Thyroid gland (tissue), 4 donors: ENCODE measurements around the gene GID4. TPM values are rescaled to one million over a fixed set of nuclear protein-coding genes. Genes with fewer than 3 reads are reported as not detected.
A peak's percentile ranks its signal among the peaks of the same experiment; 100 is the strongest.

Experiments
- DNase-seq, 2 donors: peaks; one replicate each; pipeline ENCODE4 v3.0.0-alpha.2; 2019
- H3K27ac ChIP-seq, 3 donors: fragments of 200-600 bp; sonication (generic); 1 replicate in 2 of 3; 2 replicates in 1 of 3; pipeline ENCODE4 v1.5.1; 2016 to 2019; ENCODE audit warnings: mild to moderate bottlenecking in 1 of 3, moderate library complexity in 1 of 3
- H3K27me3 ChIP-seq: fragments of 200-600 bp; sonication (generic); one replicate; pipeline ENCODE4 v1.5.1; 2019
- H3K36me3 ChIP-seq, 2 donors: fragments of 200-600 bp; sonication (generic); one replicate each; pipeline ENCODE4 v1.5.1; 2016 to 2019
- H3K4me1 ChIP-seq, 2 donors: fragments of 200-600 bp; sonication (generic); one replicate each; pipeline ENCODE4 v1.5.1; 2017 to 2019
- H3K4me3 ChIP-seq, 3 donors: fragments of 200-600 bp; sonication (generic); replicated peaks in 1 of 3; 1 replicate in 2 of 3; 2 replicates in 1 of 3; pipeline ENCODE4 v1.5.1; 2016; ENCODE audit warnings: mild to moderate bottlenecking in 1 of 3
- H3K9me3 ChIP-seq: fragments of 200-600 bp; sonication (generic); one replicate; pipeline ENCODE4 v1.5.1; 2017
- POLR2A ChIP-seq, 2 donors: fragments of 450-650 bp; IDR thresholded peaks; one replicate each; pipeline ENCODE4 v1.6.1; 2017; ENCODE audit warnings: antibody characterized with exemption in 2 of 2, mild to moderate bottlenecking in 2 of 2, moderate library complexity in 1 of 2
- WGBS, 2 donors: methylation state at CpG; one replicate each; pipeline ENCODE4 v1.1.5; 2017; 5-methylcytosine and 5-hydroxymethylcytosine counted together
- intact Hi-C: fragments of 100-400 bp; cut with DNase I; formaldehyde crosslinking; loops from one replicate; pipeline ENCODE4 v1.15.1; 2023
- total RNA-seq, 4 donors: library from RNA; depleted of rRNA; stranded (reverse); fragments of >200 nt; gene quantifications; one replicate each; pipeline ENCODE4 v1.2.3, GENCODE V29; 2016
- TF ChIP-seq, protein P1 (sequence below), 6 experiments: fragments of 200-600 bp in 3 of 6; fragments of 450-650 bp in 3 of 6; sonication (generic) in 3 of 6; IDR thresholded peaks; one replicate each; pipeline ENCODE4 v1.5.1; 2016 to 2019; ENCODE audit warnings: antibody characterized with exemption in 6 of 6, mild to moderate bottlenecking in 2 of 6, inconsistent platforms in 1 of 6, moderate library complexity in 1 of 6

The GID4 gene
- total RNA-seq, 4 donors from 2014 or later: 12.6 to 16.8 (median 13.5) TPM

DNA sequence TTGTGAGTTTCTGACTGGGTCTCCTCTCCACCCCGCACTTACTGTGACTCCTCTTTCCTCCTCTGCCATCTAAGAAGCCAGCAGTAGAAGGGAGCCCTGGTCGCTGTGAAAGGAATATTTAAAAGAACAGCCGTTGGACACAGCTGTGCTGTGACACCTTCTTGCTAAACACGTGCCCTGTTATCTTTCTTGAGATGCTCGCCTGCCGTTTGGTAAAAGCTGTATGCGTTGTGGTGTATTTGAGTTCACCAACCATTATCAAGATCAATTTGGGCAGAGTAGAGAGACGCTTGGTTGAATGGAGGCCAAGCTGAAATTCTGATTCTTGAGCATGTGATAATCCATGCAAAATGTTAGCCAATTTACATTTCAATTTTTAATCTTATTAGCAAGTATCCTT is 3.8 kb downstream of the GID4 start:
- DNase-seq: no peak
- no peaks in the 10 kb centered on the region for H3K27me3 ChIP-seq
- H3K27ac ChIP-seq: no peak overlapping the region
- H3K36me3 ChIP-seq: peaks cover 4 to 5% of the 10 kb centered on the region in 2 donors
- no peak for TF ChIP-seq POLR2A (IDR thresholded peaks at IDR 0.05)
- TF ChIP-seq, protein P1, sequence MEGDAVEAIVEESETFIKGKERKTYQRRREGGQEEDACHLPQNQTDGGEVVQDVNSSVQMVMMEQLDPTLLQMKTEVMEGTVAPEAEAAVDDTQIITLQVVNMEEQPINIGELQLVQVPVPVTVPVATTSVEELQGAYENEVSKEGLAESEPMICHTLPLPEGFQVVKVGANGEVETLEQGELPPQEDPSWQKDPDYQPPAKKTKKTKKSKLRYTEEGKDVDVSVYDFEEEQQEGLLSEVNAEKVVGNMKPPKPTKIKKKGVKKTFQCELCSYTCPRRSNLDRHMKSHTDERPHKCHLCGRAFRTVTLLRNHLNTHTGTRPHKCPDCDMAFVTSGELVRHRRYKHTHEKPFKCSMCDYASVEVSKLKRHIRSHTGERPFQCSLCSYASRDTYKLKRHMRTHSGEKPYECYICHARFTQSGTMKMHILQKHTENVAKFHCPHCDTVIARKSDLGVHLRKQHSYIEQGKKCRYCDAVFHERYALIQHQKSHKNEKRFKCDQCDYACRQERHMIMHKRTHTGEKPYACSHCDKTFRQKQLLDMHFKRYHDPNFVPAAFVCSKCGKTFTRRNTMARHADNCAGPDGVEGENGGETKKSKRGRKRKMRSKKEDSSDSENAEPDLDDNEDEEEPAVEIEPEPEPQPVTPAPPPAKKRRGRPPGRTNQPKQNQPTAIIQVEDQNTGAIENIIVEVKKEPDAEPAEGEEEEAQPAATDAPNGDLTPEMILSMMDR (IDR thresholded peaks at IDR 0.05): no peak
- 84 to 86% methylated on average over 8 of the region's 8 CpGs for WGBS, 2 donors
- intact Hi-C loops: no loop called here
- no peaks in the 10 kb centered on the region for H3K9me3 ChIP-seq
- H3K4me1 ChIP-seq: peaks cover 23 to 27% of the 10 kb centered on the region in 2 donors
- H3K4me3 ChIP-seq: no peak overlapping the region

DNA sequence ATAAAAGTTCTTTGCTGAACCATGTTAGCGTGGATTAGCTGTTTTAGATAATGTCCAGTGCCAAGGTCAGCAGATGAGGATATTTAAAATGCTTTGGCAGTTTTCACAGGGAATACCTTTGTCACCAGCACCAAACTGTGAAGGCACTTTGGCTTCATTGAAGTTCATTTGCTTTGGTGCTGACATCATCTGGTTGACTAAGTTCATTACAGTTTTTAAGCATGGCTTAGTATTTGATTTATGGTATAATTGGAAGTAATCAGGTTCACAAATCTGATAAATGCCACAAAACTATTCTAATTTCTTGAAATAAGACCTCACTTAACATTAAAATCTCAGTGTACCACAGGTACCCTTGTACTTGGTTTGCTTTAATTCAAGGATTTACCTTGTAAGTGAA is 4.3 kb downstream of the GID4 start:
- H3K36me3 ChIP-seq: peaks cover 4 to 5% of the 10 kb centered on the region in 2 donors
- no peak overlapping the region for H3K27ac ChIP-seq
- no peak overlapping the region for H3K4me3 ChIP-seq
- WGBS, 2 donors: 40 to 64% methylated on average over 1 of the region's 1 CpG
- intact Hi-C loops: no loop called here
- no peaks in the 10 kb centered on the region for H3K27me3 ChIP-seq
- H3K9me3 ChIP-seq: no peaks in the 10 kb centered on the region
- peaks cover 18 to 22% of the 10 kb centered on the region in 2 donors for H3K4me1 ChIP-seq
- no peak for DNase-seq
- no peak for TF ChIP-seq POLR2A (IDR thresholded peaks at IDR 0.05)
- TF ChIP-seq, protein P1 (IDR thresholded peaks at IDR 0.05): peak in 4 of 6 experiments; percentile 24 to 41 (median 30)

DNA sequence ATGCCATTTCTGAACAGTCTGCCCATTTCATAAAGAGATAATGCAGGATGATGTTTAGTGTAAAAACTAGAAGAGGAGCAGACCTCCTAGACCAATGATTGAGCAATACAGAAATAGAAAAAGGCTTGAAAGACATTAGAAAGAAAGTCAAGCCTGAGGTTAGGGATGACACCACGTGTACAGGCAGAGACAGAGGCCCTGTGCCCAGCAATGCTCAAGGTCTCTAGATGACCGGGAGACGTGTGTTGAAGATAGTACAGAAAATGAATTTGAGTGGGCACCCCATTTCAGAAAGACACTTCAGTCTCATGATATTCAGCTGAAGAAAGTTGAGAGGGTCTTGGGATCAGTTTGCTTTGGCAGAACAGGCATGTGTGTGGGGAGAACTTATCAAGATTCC is 5.4 kb downstream of the GID4 start:
- Histone ChIP-seq H3K27me3 (no peaks in the 10 kb centered on the region), H3K36me3 (peaks cover 4 to 5% of the 10 kb centered on the region in 2 donors), H3K27ac (no peak overlapping the region), H3K4me1 (peaks cover 16 to 21% of the 10 kb centered on the region in 2 donors), H3K9me3 (no peaks in the 10 kb centered on the region), H3K4me3 (no peak overlapping the region)
- 89 to 92% methylated on average over 3 of the region's 3 CpGs for WGBS, 2 donors
- intact Hi-C loops: no loop called here
- no peak for TF ChIP-seq POLR2A (IDR thresholded peaks at IDR 0.05)
- TF ChIP-seq, protein P1 (IDR thresholded peaks at IDR 0.05): no peak
- DNase-seq: no peak

DNA sequence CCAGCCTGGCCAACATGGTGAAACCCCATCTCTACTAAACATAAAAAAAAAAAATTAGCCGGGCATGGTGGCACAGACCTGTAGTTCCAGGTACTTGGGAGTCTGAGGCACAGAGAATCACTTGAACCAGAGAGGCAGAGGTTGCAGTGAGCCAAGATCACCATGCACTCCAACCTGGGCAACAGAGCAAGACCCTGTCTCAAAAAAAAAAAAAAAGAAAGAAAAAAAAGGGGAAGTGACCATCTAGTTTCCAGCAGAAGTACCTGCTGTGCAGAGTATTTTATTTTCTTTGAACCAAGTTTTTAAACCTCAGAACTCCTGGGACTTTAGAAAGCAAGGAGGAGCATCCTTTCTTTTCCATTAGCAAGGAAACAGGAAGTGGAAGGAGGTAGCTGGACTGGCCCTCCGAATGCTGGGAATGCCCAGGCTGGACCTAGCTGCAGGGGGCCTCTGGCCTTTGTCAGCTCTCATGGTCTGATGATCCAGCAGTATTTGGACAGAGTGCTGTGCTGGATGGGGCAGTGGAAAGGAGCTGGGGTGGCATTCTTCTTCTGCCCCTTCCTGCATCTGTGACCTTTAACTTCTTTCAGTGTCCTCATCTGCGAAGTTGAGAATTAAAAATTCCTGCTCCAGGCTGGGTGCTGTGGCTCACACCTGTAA is 6.6 kb downstream of the GID4 start:
- intact Hi-C loops: no loop called here
- Histone ChIP-seq H3K27me3 (no peaks in the 10 kb centered on the region), H3K4me1 (peaks cover 6 to 14% of the 10 kb centered on the region in 2 donors), H3K36me3 (peaks cover 4 to 5% of the 10 kb centered on the region in 2 donors), H3K9me3 (no peaks in the 10 kb centered on the region), H3K4me3 (no peak overlapping the region), H3K27ac (no peak overlapping the region)
- 75 to 83% methylated on average over 3 of the region's 3 CpGs for WGBS, 2 donors
- no peak for DNase-seq
- TF ChIP-seq, protein P1 (IDR thresholded peaks at IDR 0.05): no peak
- TF ChIP-seq POLR2A (IDR thresholded peaks at IDR 0.05): no peak

DNA sequence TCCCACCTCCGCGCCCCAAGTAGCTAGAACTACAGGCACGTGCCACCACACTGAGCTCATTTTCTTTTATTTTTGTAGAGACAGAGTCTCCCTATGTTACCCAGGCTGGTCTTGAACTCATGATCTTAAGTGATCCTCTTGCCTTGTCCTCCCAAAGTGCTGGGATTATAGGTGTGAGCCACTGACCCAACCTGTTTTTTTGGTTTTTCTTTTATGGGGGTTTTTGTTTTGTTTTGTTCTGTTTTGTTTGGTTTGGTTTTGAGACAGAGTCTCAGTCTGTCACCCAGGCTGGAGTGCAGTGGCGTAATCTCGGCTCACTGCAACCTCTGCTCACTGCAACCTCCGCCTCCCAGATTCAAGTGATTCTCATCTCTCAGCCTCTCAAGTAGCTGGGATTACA is 16.4 kb downstream of the GID4 start:
- Histone ChIP-seq H3K27me3 (no peaks in the 10 kb centered on the region), H3K9me3 (no peaks in the 10 kb centered on the region), H3K27ac (no peak overlapping the region), H3K4me3 (no peak overlapping the region), H3K4me1 (peaks cover 0 to 7% of the 10 kb centered on the region in 2 donors), H3K36me3 (peaks cover 25 to 39% of the 10 kb centered on the region in 2 donors)
- TF ChIP-seq POLR2A (IDR thresholded peaks at IDR 0.05): no peak
- TF ChIP-seq, protein P1 (IDR thresholded peaks at IDR 0.05): no peak
- no peak for DNase-seq
- intact Hi-C loops: loop anchor here (10.0 kb wide), 1 partner anchor 61 kb away; no protein-coding TSS in a partner anchor
- 93 to 95% methylated on average over 6 of the region's 6 CpGs for WGBS, 2 donors
